ENCODE measurements around the gene ASPHD1.
"Not testable (repeated sequence)": the region's sequence is repeated elsewhere in the genome, so short reads cannot be mapped to it uniquely, and the experiment has no call there.

The ASPHD1 gene, protein sequence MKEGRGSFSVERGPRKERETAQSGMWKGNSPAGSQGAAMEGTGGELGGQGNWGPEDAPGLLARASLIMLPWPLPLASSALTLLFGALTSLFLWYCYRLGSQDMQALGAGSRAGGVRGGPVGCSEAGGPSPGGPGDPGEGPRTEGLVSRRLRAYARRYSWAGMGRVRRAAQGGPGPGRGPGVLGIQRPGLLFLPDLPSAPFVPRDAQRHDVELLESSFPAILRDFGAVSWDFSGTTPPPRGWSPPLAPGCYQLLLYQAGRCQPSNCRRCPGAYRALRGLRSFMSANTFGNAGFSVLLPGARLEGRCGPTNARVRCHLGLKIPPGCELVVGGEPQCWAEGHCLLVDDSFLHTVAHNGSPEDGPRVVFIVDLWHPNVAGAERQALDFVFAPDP

DNA sequence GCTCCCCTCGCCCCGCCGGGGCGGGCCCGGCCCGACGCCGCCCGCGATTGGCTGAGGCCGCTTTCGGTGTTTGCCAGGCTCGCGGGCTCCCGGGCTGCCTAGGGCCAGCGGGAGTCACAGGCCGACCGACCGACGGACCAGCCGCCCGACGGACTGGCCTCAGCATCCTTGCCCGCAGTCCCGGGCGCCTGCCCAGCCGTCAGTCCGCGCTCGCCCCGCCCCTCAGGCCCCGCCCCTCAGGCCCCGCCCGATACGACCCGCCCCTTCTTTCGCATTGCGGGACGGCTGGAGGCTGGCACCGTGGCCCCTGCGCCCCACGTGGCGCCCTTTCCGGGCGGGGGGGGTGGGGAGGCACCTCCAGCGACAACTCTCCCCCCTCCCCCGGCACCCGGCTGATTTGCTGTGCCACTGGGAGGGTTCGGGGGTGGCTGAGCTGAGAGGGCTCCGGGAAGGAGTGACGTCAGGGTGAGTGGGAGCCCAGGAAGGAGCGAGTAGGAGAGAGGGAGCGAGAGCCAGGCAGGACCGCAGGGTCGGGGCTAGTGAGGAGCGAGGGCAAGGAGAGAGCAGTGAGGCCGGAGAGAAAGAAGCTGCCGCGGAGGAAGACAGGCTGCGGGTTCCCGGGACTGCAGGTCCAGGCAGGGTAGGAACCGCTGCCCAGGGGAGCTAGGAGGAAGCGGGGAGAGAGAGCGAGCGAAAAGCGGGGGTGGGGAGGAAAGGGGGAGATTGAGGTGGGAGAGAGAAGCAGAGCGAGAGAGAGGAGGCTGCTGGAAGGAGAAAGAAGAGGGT is at the start of gene ASPHD1:
Gene ASPHD1 (plus strand): TSS at position 387 of the 786 bp plus-strand sequence. CDS start 484 bp downstream, outside the sequence.
- DNase-seq (ENCODE audit: low spot score): peak; percentile 92

DNA sequence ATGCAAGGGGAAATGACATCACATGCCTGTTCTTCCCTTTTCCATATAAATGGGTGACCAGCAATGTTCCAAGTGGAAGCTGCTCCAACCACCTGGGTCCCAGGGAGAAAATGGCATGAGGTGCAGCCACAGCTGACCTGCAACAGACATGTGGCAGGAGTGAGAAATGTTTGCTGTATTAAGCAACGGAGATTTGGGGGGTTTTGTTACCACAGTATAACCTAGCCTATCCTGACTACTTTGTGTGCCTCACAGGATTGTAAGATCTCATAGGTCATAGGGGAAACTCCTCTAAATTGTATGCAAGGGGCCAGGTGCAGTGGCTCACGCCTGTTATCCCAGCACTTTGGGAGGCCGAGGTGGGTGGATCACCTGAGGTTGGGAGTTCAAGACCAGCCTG is 49.3 kb upstream of the ASPHD1 start:
- no peak for DNase-seq (ENCODE audit: low spot score)

DNA sequence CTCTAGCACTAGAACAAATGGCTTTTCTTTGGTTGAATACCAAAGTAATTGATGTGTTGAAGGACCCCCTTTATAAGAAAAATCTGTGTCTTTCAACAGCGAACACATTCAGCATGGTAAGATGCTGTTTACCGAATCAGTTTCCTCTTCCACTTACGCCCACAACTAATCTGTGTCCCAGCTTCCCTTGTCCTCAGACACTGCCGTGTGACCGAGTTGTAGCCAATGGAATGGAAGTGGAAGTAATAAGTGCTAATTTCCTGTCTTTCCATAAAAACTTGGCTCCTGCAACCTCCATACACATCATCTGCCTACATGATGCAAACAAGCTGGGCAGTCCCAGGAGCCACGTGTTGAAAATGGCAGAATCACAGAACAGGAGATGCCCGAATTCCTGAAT is 47.6 kb upstream of the ASPHD1 start:
- DNase-seq (ENCODE audit: low spot score): peak; percentile 77

DNA sequence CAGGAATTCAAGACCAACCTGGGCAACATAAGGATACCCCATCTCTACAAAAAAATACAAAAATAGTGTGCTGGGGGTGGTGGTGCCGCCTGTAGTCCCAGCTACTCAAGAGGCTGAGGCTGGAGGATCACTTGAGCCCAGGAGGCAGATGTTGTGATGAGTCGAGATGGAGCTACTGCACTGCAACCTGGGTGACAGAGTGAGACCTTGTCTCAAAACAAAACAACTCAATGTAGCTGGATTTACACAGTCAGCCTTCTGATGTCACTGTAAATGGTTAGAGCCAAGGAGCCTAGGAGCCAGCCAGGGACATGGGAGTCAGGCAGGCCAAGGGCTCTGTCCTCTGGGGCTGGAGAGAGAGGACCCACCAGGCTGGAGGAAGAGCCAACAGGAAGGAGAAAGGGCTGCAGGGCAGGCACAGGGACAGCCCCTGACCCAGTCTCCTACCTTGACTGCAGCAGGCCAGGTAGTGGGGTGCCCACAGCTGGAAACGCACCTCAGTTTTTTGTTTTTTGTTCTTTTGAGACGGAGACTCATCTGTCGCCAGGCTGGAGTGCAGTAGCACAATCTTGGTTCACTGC is 45.7 kb upstream of the ASPHD1 start:
- no peak for DNase-seq (ENCODE audit: low spot score)

DNA sequence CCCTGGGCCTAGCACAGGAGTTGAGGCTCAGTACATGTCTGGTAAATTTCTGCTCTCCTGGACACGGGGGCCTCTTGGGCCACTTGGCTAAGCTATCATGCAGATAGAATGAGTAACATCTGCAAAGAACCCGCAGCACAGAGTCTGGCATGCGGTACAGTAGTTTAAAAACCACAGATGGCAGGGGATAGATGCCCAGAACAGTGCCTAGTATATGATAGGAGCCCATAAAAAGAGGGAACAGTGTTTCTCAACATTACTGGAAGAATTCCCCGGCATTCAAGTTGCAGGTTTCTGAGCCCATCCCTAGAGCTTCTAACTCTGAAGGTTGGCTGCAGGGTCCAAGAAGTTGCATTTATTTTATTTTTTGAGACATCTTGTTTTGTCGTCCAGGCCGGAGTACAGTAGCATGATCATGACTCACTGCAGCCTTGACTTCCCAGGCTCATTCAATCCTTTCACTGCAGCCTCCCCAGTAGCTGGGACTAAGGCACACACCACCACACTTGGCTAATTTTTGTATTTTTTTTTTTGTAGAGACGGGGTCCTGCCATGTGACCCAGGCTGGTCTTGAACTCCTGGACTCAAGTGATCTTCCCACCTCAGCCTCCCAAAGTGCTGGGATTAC is 43.0 kb upstream of the ASPHD1 start:
- DNase-seq (ENCODE audit: low spot score): no peak

DNA sequence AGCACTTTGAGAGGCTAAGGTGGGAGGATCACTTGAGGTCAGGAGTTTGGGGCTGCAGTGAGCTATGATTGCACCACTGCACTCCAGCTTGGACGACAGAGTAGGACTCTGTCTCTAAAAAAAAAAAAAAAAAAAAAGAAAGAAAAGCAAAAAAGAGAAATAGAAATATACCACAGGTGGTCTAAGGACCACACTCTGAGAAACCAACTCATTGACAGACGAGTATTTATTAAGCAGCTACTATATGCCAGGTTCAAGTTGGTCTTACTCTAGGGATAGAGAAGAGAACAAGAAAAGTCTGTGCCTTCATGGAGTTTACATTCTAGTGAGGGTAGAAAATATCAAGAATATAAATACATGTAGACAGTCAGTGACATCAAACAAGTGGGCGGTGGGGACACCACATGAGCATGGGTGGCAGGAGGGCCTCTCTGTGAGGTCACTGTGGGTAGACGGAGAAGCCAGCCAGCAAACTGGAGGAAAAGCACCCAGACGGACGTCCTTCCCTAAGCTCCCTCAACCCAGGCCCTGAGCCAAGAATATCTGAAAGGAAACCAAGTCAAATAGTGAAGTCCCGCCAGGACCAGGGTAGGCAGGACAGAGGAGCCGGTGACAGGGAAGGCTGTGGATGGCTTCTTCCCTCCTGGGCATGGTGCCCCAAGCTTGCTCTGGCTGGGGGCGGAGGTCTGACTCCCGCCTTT is 42.0 kb upstream of the ASPHD1 start:
- no peak for DNase-seq (ENCODE audit: low spot score)

DNA sequence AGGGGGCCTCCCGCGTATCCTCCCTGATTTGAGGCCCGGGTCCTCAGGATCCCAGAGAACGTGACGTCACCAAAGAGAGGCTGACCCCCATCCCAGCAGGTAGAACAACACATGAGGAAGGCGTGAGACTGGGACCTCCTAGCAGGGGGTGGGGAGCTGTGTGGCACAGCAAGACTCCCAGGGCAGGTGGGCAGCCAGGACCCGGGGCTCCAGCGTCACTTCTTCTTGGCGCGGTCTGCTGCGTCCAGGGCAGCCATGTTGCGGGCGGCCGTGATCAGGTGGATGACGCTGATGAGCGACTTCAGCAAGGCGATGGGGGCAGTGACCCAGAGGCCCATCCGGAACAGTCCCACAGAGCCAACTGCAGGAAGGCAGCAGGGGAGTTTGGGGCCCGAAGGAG is 41.3 kb upstream of the ASPHD1 start:
- DNase-seq (ENCODE audit: low spot score): no peak

DNA sequence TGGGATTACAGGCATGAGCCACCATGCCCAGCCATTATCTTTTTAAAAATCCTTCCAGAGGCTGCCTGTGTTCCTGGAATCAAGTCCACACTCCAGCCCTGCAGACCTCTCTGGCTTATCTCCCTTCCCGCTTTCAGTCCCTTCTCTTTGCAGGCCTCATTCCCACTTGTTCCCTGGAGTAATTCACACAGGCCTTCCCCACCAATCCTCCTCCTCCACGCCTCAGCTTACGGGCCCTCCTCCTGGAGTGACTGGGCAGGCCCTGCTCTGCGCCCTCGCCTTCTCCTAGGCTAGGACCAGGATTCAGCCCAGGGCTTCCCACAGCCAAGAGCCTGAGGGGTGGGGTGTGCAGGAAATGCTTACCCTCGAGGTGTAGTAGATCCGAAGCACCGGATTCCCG is 40.1 kb upstream of the ASPHD1 start:
- no peak for DNase-seq (ENCODE audit: low spot score)

DNA sequence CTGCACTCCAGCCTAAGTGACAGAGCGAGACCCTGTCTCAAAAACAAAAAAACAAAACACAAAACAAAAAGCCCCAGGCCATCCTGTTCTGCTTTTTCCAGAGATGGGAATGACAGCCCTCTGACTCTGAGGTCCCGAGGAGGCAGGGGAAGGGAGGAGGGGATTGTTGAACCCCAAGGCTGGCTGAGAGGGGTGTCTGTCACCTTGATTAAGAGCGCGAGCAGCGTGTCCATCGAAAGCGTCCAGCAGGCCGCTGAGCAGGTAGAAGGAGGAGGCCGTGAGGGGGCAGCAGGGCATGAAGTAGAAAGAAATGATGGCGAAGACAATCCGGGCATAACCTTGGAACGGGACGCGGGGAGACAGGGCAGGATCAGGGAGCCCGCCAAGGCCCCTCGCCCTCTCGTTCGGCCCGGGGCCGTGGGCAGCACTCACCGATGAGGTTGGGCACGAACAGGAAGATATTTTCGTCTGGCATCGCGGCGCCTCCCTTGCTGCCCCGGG is 37.9 kb upstream of the ASPHD1 start:
- peak; percentile 18 for DNase-seq (ENCODE audit: low spot score)

DNA sequence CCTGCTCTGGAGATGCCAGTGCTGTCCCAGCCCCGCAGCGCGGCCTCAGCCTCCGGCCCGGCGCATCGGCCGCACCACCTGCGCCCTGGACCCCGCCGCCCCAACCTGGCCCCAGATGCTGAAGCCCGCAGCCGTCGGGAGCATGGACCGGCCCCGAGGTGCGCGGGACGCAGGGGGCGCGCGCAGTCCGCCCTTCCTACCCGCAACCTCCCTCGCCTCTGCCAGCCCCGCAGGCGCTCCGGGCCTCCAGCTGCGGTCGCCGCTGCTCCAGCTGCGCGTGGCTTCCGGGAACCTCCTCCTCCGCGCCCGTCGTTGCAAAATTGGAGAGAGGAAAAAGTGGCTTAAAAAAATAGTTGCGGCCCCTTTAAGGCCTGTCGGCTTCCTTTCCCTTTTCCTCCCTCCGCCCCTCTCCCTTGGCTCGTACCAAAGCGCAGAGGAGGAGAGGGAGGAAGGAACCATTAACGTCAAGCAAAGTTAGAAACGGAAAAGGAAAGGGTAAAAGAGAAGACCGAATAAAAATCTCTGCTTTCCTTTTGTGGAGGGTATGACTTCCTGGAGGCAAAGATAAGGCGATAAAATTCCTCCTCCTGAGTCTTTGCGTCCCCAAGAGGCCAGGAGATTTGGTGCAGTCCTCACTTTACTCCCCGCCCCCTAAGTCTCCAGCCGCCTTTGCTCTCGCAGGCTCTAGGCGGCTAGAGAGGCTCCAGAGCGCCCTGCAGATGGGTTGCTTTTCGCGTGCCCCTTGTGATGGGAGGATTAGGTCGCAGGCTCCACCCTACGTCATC is 37.2 kb upstream of the ASPHD1 start, which contains the start of gene CDIPT:
Gene CDIPT (minus strand): TSS at position 343 of the 785 bp plus-strand sequence. CDS start 369 bp downstream, outside the sequence.
- peak; percentile 99 for DNase-seq (ENCODE audit: low spot score)

DNA sequence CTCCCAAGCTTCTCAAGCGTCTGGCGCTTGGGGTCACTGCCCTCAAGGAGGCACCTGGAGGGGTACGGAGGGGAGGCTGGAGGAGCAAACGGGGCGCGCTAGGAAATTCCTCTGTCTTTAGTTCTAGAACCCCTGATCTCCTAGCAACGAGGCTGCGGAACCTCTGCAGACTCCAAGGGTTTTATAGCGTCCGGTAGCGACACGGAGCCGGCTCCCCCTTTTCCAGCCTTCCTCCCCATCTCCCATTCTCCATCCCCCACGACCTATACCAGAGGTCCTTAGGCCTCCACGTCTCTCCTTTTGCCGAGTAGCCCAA is 36.7 kb upstream of the ASPHD1 start:
- DNase-seq (ENCODE audit: low spot score): no peak

DNA sequence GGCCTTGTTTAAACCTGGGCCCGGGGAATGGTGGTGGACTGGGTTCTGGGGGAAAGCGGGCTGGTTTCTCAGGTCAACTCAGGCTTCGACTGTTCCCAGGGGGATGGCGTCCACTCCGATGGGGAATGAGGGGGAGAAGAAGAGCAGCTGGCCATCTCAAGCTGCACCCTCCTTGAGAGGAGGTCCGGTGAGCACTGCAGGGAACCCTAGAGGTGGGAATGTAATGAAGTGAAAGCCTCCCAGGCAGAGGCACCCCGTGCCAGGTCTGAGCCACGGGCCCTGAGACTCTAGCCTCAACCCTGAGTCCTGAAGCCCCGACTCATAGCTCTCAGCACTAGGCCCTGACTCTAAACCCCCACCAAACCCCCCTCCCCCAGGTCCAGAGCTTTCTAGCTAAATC is 36.1 kb upstream of the ASPHD1 start:
- DNase-seq (ENCODE audit: low spot score): no peak

DNA sequence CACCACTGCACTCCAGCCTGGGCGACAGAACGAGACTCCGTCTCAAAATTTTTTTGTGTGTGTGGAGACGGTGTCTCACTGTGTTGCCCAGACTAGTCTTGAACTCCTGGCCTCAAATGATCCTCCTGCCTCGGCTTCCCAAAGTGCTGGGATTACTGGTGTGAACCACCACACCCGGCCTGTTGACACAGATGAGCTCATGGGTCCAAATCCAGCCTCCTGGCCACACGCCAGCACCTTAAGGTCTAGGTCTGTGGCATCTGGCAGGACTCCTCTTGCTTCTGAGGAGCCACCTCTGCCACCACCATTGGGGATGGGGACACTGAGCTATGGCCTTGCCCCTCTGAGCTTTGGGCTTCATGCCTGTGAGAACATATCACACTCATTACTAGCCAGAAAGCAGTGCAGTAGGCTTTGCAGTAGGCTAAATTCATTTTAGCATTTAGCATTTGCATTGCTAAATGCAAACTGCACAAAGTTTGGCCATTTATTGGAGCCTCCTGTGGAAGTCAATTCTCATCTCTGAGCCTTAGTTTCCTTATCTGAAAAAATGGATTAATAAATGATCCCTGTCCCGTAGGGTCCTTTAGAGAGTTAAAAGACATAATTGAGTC is 31.8 kb upstream of the ASPHD1 start:
- no peak for DNase-seq (ENCODE audit: low spot score)

DNA sequence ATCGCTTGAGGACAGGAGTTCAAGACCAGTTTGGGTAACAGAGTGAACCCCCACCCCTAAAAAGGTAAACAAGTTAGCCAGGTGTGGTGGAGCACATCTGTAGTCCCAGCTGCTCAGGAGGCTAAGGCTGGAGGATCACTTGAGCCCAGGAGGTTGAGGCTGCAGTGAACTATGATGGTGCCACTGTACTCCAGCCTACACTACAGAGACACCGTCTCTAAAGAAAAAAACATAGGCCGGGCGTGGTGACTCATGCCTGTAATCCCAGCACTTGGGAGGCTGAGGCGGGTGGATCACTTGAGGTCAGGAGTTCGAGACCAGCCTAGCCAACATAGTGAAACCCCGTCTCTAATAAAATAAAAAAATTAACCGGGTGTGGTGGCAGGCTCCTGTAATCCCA is 31.2 kb upstream of the ASPHD1 start:
- DNase-seq (ENCODE audit: low spot score): not testable (repeated sequence)

DNA sequence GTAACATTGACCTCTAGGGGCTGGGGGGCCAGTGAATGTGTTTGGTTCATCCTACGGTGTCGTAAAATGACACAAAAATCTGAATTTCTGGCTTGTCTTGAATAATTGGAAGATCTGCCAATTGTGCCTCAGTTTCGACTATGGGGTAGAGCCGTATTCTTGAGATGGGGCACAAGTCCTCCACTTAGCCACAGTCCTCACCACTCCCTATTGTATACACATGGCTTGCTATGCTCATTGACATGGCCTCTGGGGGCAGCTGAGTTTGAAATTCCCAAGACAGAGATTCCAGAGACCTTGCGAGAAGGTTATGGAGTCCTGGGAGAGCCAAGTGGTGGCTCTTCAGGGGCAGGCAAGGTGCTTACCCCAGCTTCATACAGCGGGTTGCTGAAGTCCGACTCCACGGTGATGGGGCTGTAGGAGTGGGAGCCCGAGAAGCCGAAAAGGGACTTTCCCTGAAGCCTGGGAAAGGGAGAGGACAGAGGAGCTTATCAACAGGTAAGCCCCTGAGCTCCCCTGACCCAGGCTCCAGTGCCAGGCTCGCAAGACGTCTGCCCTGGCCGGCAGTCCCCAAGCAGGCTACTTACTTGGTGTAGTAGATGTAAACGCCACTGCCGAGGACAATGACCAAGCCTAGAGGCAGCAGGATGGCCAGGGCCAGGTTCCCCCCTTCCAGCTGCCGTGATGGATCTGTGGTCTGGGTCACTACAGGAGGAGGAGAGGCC is 28.3 kb upstream of the ASPHD1 start:
- DNase-seq (ENCODE audit: low spot score): no peak

DNA sequence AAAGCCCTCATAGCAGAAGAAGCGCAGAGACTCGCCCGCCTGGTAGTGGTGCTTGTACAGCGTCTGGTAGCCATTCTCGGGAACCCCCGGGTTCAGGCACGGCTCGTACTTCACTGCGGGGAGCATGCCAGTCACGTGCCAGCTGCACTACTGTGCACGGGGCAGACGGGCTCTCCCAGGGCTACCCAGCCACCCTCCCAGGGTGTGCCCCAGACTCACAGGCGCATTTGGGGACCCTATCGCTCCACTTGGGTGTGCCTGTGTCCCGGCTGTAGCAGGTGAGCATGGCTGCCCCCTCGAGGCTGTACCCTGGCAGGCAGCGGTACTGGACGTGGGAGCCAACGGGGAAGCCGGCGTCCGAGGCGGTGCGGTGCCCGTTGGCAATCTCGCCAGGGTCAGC is 27.0 kb upstream of the ASPHD1 start:
- DNase-seq (ENCODE audit: low spot score): no peak

DNA sequence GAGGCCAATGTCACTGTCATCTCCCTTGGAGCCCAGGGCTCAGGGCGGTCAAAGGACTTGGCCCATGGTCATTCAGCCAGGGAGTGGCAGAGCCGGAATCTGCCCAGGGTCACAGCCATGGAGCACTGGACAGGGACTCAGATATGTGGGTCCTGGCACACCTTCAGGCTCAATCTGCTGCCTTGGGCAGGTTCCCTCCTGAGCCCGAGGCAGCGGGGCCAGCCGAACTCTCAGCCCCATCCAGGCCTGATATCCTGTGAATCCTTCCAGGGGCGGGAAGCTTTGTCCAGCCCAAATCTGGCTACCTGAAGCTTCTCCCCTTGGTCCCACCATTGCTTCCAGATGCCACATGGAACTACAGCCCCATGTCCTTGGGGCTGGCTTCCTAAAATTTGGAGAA is 25.1 kb upstream of the ASPHD1 start:
- DNase-seq (ENCODE audit: low spot score): no peak

DNA sequence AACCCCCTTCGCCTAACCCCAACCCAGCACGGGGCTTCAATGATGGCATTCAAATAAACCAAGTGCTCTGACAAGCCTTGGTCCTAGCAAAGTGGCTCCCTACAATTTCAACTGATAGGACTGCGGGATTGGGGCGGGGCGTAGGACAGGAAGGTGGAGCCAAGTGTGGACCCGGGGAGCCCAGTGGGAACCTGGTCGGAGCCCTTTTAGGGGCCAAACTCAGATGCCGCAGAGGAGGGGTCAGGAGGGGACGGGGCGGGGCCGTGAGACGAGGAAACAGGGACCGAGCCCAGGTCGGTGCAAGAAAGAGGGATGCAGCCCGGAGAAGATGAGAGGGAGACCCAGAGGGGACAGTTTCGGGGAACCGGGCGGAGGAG is 24.1 kb upstream of the ASPHD1 start:
- DNase-seq (ENCODE audit: low spot score): no peak

DNA sequence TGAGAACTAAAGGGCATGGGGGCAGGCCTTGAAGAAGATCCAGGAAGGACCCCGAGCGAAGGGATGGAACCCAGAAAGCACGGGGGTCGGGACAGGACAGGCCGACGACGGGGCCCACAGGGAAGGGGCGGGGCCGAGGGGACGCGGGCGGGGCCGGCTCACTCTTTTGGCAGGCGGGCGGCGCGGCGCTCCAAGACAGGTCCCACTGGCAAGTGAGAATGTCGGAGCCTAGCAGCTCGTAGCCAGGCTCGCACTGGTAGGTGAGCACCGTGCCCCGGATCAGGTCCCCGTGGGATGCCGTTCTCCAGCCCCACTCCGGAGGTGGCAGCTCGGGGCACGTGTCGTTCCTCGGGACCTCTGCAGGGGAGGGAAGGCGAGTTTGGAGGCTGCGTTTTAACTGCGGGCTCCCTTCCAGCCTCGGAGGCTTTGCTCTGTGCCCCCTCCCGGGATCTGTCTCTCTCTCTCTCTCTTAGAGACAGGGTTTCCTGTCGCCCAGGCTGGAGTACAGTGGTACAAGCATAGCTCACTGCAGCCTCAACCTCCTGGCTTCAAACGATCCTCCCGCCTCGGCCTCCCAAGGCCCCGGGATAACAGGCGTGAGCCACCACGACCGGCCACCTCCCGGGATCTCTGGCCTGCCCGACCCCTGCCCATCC is 23.6 kb upstream of the ASPHD1 start:
- no peak for DNase-seq (ENCODE audit: low spot score)

Measured in Ammon's horn (tissue), 1 donor.